Heart left ventricle (tissue), 16 donors: ENCODE results near the gene GPC6. TPM values are rescaled to one million over a fixed set of nuclear protein-coding genes. Genes with fewer than 3 reads are reported as not detected.

ENCODE experiments used
- ATAC-seq, 4 donors: fragments of 200-7000 bp; cut with Tn5 transposase; one replicate each; pipeline ENCODE4 v1.9.1; 2020 to 2022; ENCODE audit warnings: moderate library complexity in 4 of 4, mild to moderate bottlenecking in 3 of 4, moderate number of reproducible peaks in 1 of 4
- DNase-seq, 5 donors: peaks; one replicate each; pipeline ENCODE4 v3.0.0-alpha.2; 2020
- H3K27ac ChIP-seq, 12 donors: fragments of 200-600 bp; sonication (generic) in 4 of 12; one replicate each; pipeline versions ENCODE4 v1.5.0 to v1.8.0; 2016 to 2022; ENCODE audit warnings: mild to moderate bottlenecking in 2 of 12
- H3K27me3 ChIP-seq, 9 donors: fragments of 200-600 bp; sonication (generic) in 2 of 9; one replicate each; pipeline versions ENCODE4 v1.5.1 to v1.8.0; 2016 to 2022; ENCODE audit warnings: mild to moderate bottlenecking in 3 of 9
- H3K36me3 ChIP-seq, 9 donors: fragments of 200-600 bp; sonication (generic) in 2 of 9; one replicate each; pipeline versions ENCODE4 v1.5.0 to v1.8.0; 2018 to 2022; ENCODE audit warnings: mild to moderate bottlenecking in 2 of 9
- H3K4me1 ChIP-seq, 12 donors: fragments of 200-600 bp; sonication (generic) in 4 of 12; one replicate each; pipeline versions ENCODE4 v1.5.0 to v1.8.0; 2016 to 2022; ENCODE audit warnings: mild to moderate bottlenecking in 3 of 12
- H3K4me3 ChIP-seq, 12 donors: fragments of 200-600 bp; sonication (generic) in 4 of 12; one replicate each; pipeline versions ENCODE4 v1.5.0 to v1.8.0; 2017 to 2022; ENCODE audit warnings: mild to moderate bottlenecking in 9 of 12, moderate library complexity in 4 of 12
- H3K9me3 ChIP-seq, 12 donors: fragments of 200-600 bp; sonication (generic) in 4 of 12; one replicate each; pipeline versions ENCODE4 v1.5.0 to v1.8.0; 2016 to 2022; ENCODE audit warnings: mild to moderate bottlenecking in 1 of 12
- CTCF ChIP-seq, 12 donors: fragments of 200-600 bp; sonication (generic) in 4 of 12; IDR thresholded peaks; one replicate each; pipeline versions ENCODE4 v1.5.0 to v1.8.0; 2018 to 2022; ENCODE audit warnings: antibody characterized with exemption in 12 of 12, mild to moderate bottlenecking in 5 of 12
- POLR2A ChIP-seq, 2 donors: fragments of 450-650 bp; IDR thresholded peaks; one replicate each; pipeline ENCODE4 v1.6.1; 2017; ENCODE audit warnings: antibody characterized with exemption in 2 of 2, mild to moderate bottlenecking in 2 of 2, moderate library complexity in 2 of 2
- WGBS, 4 donors: extraction: QIAGEN DNeasy Blood & Tissue Kit in 2 of 4; methylation state at CpG; one replicate each; pipeline versions ENCODE4 v1.1.5 to v1.1.7; 2013 to 2018; 5-methylcytosine and 5-hydroxymethylcytosine counted together
- intact Hi-C, 10 donors: fragments of 100-400 bp; cut with DNase I; formaldehyde crosslinking; loops; one replicate each; pipeline versions ENCODE4 v1.11.1 to v1.14.2; 2022
- polyA plus RNA-seq, 2 donors: library from polyadenylated mRNA; stranded (reverse); fragments of 200-250 nt; gene quantifications; one replicate each; pipeline ENCODE4 v1.2.3, GENCODE V29; 2013
- total RNA-seq, 9 donors: library from RNA; depleted of rRNA in 2 of 9; stranded (reverse); fragments of >200 nt in 2 of 9; fragmentation: NEBNext Ultra II Directional in 3 of 9; extraction: Animal tissue kit (Norgen Biotek cat#: 25700) in 3 of 9; gene quantifications; one replicate each; pipeline versions ENCODE4 v1.1.0 to v1.2.4, GENCODE V29; 2016 to 2023
- donor health status: ischemic (EF 13 %, LVEDD 7.1; RV severe dilation, severe dysfunction).
- donor health status: healthy with polysubstance abuse.
- donor health status: DM: no; HTN: yes; CAD: no.
- donor health status: DM: no; HTN: no; CAD: no.
- donor health status: ischemic (EF 25% LVEDD 6.9; RV normal size, moderate dysfunction).
- donor health status: ischemic (EF 25% LVEDD 5.7; RV mildly dilated, moderate dysfunction).
- donor health status: healthy.
- donor health status: DM: yes; HTN: yes; CAD: no.
- donor health status: ischemic (EF 35%, LVEDD 5.7; RV mildly dilated, moderate dysfunction).
- donor health status: nonischemic (EF 11% LVEDD 7.7; RV severe dilation, severe dysfunction).
- donor health status: DM: yes; HTN: yes; CAD: no.
- donor health status: PGD.
- donor health status: ischemic (EF 29% LVEDD 5.4; RV normal size, mild dysfunction).
- donor health status: nonischemic (EF 23%, LVEDD 6.1; RV moderate dilation, normal function).

Gene GPC6
- total and polyA plus RNA-seq, 11 donors: 0.08 to 6.2 (median 2.0) TPM

- WGBS, 4 donors: 75 to 95% (median 84%) methylated on average over 3 of the region's 3 CpGs
Measured at GRCh38 chr13:93218583-93218982, 8.0 kb upstream of the GPC6 start.

GRCh38 chr13:93220073-93220472 lies 6.5 kb upstream of the GPC6 start:
- intact Hi-C loops: no loop called here
- DNase-seq (no peak), ATAC-seq (no peak)
- no peaks in the 10 kb centered on the region for H3K4me1 ChIP-seq
- no peaks in the 10 kb centered on the region for H3K27me3 ChIP-seq
- 47 to 54% (median 50%) methylated on average over 3 of the region's 3 CpGs for WGBS, 4 donors
- no peak for TF ChIP-seq CTCF (IDR thresholded peaks at IDR 0.05)
- no peak for TF ChIP-seq POLR2A (IDR thresholded peaks at IDR 0.05)
- no peak overlapping the region for H3K4me3 ChIP-seq
- H3K9me3 ChIP-seq: no peaks in the 10 kb centered on the region
- H3K36me3 ChIP-seq: no peaks in the 10 kb centered on the region
- no peak overlapping the region for H3K27ac ChIP-seq

More at GRCh38 chr13:93218583-93218982, 8.0 kb upstream of the GPC6 start:
- Histone ChIP-seq H3K36me3 (no peaks in the 10 kb centered on the region), H3K4me3 (no peak overlapping the region), H3K27ac (no peak overlapping the region), H3K9me3 (no peaks in the 10 kb centered on the region), H3K27me3 (no peaks in the 10 kb centered on the region), H3K4me1 (no peaks in the 10 kb centered on the region)
- intact Hi-C loops: no loop called here
- ATAC-seq: no peak
- DNase-seq: no peak
- TF ChIP-seq CTCF (IDR thresholded peaks at IDR 0.05) (no peak), POLR2A (IDR thresholded peaks at IDR 0.05) (no peak)

- WGBS, 4 donors: 84 to 90% (median 85%) methylated on average over 4 of the region's 4 CpGs
- no peak overlapping the region for H3K27ac ChIP-seq
- H3K36me3 ChIP-seq: no peaks in the 10 kb centered on the region
- no peaks in the 10 kb centered on the region for H3K9me3 ChIP-seq
- H3K27me3 ChIP-seq: peaks cover 0 to 21% (median 11%) of the 10 kb centered on the region in 9 donors
- intact Hi-C loops: no loop called here
- peaks cover 0 to 16% (median 0%) of the 10 kb centered on the region in 12 donors for H3K4me1 ChIP-seq
- no peak for ATAC-seq
- DNase-seq: no peak
- TF ChIP-seq CTCF (IDR thresholded peaks at IDR 0.05): no peak
- no peak for TF ChIP-seq POLR2A (IDR thresholded peaks at IDR 0.05)
- no peak overlapping the region for H3K4me3 ChIP-seq
Measured at GRCh38 chr13:93222976-93223375, 3.6 kb upstream of the GPC6 start.

- no peak for TF ChIP-seq CTCF (IDR thresholded peaks at IDR 0.05)
- TF ChIP-seq POLR2A (IDR thresholded peaks at IDR 0.05): no peak
- Histone ChIP-seq H3K4me3 (no peak overlapping the region), H3K4me1 (peaks cover 0 to 23% (median 0%) of the 10 kb centered on the region in 12 donors), H3K27ac (no peak overlapping the region), H3K9me3 (no peaks in the 10 kb centered on the region), H3K27me3 (peaks cover 0 to 34% (median 21%) of the 10 kb centered on the region in 9 donors), H3K36me3 (no peaks in the 10 kb centered on the region)
- intact Hi-C loops: no loop called here
- ATAC-seq (no peak), DNase-seq (no peak)
- 77 to 92% (median 86%) methylated on average over 1 of the region's 1 CpG for WGBS, 4 donors
Measured at GRCh38 chr13:93224535-93224934, 2.1 kb upstream of the GPC6 start.
